ENCODE results near the gene PKNOX2.

The PKNOX2 gene

DNA sequence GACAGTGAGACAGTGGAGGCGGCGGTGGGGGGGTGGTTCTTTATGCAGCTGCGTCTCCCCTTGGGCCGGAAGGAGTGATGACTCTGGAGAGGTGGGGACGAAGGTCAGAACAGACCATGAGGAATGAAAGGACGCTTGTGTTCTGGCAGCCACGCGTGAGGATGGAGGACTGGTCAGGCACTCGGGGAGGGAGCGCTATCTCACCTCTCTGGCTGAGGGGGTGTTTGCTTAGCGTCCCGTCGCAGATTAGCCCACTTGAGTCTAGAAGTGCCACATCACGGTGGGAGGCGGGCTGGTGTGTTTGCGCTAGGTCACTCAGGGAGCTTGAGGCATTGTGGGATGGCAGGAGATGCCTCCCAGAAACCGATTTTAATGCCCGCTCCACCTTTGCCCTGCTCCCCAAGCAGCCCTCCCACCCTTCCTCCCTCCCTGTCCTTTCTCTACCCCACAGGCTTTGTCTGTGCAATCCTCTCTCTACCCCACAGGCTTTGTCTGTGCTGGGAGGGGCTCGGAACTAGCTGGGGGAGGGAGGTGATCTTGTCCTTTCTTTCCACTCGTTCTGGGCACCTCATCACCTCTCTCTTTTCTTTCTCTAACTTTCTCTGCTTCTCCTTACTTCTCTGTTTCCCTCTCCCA lies 97.8 kb downstream of the PKNOX2 start:
- DNase-seq (ENCODE audit: low read depth) = no peak

DNA sequence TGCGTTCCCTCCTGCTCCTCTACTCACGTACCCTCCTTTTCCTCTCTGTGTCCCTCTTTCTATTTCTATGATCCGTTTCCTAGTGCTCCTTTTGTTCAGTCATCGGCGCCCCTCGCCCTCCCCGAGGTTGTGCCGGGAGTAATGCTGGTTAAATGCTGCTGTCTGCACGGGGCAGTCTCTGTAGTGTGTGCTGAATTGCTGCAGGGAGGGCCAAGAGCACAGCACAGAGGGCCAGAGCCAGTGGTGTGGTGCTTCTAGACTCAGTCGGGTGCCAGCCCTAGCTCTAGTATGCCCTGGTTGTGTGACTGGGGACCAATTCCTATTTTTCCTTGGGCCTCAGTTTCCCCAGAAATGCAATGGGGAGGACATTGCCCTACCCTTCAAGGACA lies 98.3 kb downstream of the PKNOX2 start:
- DNase-seq (ENCODE audit: low read depth) = no peak

DNA sequence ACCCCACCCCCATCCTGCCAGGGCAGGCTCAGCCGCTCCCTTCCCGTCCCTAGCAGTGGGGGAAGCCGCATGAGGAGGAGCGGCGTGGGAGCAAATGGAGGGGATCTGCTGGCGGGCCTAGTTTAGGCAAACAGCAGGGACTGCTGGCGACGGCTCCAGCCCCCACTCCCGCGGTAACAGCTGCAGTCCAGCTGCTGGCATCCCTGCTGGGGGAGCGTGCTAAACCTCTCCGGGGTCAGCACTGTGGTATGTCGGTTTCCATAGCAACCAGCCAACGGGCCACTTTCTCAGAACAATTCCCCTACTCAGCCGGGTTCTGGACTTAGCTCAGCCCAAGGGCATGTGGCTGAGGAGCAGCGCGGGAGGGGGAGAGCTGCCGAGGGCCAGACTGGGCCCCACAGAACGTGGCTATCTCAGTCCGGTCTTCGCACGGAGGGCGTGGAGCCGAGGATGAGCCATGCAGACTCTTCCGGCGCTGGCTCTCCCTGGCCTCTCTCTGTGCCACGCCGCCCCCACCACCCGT lies 98.8 kb downstream of the PKNOX2 start:
- DNase-seq (ENCODE audit: low read depth) = peak; percentile 87

DNA sequence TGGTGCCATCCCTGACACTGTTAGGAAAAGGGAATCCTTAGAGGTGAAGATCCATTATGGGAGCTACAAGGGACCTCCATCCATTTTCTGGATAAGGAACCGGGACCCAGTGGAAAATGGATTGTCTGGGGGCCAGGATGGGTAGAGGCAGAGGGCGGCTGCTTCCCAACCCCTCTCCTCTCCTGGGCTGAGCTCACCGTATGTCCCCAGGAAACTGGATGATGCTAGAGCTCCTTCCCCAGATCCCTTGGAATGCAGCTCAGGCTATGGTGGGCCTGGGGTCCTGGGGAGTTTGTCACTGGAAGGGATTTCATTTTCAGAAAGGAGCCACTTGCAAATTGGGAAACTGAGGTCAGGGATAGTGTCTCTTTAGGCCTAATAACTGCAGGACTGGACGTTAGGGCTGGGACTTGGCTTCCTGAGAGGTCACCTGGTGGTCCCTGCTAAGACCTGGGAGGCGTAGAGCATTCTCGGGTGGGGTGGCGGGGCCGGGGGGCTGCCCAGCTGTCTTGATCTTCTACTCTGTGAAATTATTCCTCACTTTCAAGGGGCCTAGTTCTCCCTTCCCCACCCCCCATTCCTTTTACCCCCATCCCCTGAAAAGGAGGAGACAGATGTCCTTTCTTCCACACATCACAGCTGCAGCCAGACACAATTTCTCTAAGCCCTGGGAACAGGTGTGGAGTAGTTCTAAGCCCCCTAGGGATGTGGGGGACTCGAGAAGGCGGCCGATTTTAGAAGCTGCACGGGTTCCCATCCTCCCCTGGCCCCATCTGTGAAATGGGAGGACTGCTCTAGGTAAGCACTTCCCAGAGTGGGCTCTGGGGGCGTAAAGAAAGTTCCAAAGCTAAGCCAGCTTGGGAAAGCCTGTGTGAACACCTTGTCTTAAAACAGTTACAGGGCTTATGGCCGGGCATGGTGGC lies 99.8 kb downstream of the PKNOX2 start:
- no peak for DNase-seq (ENCODE audit: low read depth)

DNA sequence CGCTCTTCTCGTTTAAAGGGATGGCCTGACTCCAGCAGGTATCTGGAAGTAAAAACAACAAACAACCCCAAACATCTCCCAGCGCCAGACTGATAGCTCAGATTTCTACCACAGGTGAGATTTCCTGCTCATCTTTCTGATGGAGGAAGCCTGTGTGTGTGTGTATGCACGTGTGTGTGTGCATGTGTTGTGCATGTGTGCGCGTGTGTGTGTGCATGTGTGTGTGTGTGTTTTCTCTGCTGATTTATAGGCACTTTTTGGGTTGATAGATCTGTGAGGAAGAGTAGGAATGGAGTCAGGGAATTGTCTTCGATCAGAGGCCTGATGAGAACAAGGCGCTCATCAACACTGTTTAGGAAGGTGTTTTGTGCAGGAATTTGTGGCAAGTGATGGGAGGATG lies 103.0 kb downstream of the PKNOX2 start:
- DNase-seq (ENCODE audit: low read depth) = no peak

DNA sequence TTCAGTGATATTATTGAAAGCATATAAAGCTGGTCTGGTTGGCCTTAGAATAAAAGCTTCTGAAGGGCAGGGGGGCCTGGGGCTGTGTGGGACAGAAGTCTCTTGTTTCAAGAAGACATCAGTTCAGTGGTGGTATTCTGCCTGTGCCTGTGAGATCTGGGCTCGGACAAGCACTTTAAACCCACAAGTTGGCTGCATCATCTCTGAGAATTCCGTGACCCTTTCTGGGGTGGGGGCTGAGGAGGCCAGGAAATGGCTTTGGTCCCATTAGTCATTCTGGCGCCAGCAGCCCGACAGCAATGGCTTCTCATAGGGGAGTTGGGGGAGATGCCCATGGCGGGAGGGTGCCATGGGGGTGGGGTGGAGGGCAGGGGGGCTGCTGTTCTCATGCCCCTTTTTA lies 104.1 kb downstream of the PKNOX2 start:
- no peak for DNase-seq (ENCODE audit: low read depth)

DNA sequence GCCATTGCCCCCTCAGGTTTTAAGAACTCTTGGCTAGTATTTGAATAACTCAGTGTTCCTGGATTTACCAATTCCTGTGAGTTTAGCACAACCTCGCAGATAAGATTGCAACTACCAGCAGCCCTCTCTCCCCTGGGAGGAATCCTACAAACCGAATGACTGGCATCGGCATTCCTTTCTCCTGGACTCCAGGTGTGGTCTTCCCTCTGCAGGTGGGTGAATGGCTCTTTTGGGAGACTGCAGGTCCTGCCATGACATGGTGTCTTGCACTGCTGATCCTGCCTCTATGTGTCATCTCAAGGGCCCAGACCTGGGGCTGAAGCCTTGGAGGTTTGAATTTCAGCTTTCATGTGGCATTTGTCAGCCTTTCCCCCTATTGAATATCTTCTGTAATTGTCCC lies 105.6 kb downstream of the PKNOX2 start:
- no peak for DNase-seq (ENCODE audit: low read depth)

DNA sequence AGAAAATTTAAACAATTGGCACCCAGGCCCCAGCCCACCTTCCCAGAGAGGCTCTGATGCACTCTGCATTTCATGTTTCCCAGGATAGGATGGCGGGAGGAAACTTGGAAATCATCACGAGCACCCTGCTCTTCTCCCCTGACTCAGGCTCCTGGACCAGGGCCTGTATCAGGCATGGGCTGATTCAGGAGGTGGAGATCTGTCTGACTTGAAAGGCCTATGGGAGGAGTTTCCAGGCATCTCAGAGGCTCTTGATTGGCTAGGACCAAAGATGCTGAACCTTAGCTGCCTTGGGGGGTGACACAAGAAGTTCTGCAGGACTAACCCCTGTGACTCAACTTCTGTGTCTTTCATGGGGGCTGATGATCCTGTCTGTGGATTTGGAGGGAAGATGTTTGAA lies 106.2 kb downstream of the PKNOX2 start:
- DNase-seq (ENCODE audit: low read depth) = no peak

DNA sequence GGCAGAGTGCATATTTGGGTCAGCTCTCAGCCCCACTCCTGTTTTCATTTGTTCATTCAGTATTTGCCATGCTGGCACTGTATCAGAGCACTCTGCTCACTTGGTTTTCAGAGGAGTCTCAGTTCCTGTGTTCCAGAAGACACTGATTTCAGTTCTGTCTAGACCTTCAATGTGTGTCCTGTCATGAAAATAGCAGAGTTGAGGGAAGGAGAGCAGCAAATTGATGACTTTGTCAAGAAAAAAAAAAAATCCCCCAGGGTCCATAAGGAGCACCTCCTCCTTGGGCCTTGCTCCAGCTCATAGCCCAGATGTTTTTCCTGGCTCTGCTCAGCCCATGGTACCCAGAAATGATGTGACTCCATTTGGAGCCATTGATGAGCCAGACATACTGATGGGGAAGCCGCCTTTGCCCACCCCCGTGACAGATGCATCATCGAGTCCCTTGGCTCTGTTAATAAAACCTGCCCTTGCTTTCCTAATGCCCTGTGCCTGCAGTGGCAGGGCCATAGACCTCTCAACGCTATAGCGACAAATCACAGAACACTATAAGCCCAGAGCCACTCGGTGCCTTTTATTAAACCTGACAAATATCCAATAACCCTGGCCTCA lies 107.0 kb downstream of the PKNOX2 start:
- DNase-seq (ENCODE audit: low read depth) = no peak

DNA sequence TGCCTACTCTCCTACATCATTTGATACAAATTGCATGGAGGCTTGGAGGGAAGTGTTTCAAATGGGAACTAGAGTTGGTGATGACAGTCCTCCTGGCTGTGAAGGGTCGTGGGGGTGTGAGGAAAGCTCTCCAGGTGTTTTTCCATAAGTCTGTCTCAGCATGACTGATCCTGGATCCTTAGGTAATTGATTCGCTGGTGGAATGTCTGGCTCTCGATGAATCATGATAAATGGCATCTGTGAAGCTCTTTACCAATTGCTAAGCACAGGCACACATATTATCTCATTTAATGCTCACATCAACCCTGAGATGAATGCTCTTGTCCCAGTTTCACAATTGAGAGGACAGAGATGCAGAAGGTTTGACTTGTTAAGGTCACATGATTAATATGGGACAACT lies 107.5 kb downstream of the PKNOX2 start:
- DNase-seq (ENCODE audit: low read depth) = no peak

DNA sequence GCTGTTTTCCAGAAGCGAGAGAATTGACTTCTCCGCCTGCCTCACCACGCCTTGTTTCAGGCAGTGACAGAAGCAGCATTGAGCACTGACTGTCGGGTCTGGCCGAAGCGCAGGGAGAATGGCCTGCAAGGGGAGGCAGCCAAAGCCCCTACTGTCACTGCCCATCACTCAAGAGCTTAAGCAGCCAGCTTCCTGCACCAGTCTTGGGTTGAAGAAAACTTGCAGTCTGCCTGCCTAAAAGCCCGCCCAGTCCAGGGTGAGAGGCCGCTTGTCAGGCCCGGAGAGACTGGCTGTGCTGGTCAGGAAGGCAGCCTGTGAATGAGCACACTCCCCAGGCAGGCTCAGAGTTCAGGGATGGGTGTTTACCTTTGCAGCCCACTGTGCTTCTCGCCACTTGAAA lies 108.3 kb downstream of the PKNOX2 start:
- no peak for DNase-seq (ENCODE audit: low read depth)

DNA sequence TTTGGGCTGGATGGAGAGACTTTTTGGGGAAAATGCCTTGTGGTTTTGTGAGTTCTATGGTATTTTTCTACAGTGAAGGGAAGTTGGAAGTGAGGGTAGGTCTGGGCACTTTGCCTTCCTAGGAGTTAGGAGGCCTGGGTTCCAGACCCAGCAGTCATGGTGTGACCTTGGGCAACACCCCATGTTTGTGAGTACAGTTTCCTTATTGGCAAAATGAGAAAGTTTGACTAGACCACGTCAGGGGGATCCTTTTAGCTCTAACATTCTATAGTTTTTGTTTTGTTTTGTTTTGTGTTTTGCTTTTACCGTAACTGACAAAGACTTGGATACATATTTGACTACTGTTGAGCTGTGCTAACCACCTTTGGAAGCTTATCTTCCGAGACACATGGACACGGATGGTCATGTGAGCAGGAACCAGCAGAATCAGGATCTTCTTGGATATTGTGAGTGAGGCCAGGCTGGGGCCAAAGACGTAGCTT lies 109.0 kb downstream of the PKNOX2 start:
- DNase-seq (ENCODE audit: low read depth) = no peak

DNA sequence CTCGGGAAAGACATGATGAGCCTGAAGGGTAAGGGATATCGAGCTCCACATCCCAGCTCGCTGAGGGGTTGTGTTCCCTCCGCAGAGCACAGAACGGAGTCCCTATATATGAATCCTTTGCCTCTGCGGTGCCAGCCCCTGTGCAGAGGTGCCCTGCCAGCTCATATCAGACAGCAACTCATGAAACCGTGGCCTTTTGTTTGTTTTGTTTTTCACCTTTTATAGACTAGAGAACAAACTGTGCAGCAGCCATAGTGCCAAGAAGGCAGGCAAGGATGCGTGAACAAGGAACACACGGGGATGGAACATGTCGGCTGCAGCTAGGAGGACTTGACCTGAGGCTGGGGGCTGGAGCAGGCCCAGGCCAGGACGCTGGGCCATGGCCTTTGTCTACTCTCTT lies 109.8 kb downstream of the PKNOX2 start:
- DNase-seq (ENCODE audit: low read depth) = no peak

DNA sequence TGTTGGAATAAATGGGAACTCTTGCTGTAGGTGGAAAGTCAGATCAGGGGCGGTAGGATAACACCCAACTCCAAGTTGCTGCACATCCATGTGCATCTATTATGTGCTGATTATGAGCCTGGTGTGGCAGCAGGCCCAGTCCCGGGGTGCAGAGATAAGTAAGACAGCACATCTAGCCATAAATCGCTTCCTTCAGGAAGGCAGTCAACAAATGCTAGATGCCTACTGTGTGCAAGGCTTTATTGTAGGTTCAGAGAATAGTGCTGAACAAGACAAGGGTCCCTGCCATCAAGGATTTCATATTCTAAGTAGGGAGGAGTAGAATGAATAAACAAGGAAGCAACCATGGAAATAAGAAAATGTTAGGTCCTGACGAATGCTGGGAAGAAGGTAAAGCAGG lies 110.2 kb downstream of the PKNOX2 start:
- DNase-seq (ENCODE audit: low read depth) = no peak

DNA sequence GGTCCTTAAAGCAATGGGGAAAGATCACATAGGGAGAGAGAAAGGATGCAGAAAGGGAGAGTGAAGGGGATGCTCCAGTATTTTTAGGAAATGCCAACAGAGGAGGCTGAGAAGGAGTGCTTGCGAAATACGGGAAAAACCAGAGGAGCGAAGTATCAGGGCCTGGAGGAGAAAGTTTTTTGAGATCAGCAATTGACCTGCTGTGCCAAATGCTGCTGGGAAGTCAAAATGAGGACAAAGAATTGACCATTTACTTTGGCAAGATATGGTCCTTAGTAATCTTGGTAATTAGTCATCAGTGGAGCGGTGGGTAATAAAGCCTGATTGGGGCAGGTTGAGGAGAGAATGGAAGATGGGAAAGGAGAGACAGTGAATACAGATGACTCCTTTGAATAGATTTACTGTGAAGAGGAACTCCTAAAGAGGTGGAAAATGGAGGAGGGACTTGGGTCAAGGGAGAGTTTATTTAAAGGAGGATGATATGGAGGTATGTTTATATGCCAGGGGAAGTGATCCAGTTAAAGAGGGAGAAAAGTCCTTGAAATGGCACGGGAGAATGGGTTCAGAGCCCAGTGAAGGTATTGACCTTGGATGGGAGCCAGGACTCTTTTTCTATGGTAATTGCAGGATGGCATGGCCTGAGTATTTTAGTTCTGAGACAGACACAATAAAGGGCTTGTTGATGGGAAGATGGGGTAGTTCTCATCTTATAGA lies 111.5 kb downstream of the PKNOX2 start:
- DNase-seq (ENCODE audit: low read depth) = peak; percentile 3

DNA sequence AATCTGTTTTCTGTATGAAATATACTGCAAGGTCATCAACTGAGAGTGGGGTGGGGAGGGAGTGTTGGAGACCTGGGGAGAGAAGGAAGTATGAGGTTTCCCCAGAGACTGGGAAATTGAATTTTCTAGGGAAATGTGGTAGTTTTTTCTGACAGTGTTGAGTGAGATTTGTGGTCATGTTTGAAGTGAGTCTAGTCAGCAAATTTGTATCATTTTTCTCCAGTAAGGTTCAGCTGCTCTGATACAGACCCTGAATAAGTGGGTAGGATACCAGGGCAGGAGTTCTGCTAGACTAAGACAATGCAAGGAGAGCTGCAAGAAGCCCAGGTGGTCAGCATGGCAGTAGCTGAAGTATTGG lies 112.0 kb downstream of the PKNOX2 start:
- DNase-seq (ENCODE audit: low read depth) = no peak

DNA sequence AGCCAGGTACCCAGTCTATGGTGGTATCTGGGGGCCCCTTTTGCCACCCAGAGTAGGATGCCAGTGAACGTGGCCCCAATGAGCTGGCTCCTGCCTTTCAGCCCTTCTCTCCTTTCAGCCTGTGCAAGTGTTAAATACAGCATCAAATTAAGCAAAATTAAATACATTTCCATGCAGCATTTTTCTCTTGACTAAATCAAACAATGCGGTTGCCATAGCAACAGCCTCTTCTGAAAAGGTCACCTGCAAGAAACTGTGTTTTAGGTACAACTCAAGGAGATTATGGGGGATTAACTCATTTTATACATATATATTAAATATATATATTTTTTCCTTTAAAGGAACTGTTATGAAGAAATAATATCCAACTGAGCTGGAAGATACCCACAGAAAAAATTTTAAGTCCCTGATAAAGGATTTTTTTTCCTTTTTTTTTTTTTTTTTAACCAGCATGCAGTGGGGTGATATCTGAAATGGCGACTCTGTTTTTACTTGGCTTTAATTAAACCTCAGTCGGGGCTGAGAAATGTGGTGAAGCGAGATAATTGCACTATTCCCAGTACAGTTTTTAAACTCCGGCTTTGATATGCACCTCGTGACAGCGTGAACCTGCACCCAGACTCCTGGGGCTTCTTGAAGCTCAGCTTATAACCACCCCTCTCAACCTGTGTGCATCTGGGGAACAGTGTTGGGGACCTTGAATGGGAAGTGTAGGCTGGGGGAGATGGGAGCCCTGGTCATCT lies 115.3 kb downstream of the PKNOX2 start:
- DNase-seq (ENCODE audit: low read depth) = no peak

DNA sequence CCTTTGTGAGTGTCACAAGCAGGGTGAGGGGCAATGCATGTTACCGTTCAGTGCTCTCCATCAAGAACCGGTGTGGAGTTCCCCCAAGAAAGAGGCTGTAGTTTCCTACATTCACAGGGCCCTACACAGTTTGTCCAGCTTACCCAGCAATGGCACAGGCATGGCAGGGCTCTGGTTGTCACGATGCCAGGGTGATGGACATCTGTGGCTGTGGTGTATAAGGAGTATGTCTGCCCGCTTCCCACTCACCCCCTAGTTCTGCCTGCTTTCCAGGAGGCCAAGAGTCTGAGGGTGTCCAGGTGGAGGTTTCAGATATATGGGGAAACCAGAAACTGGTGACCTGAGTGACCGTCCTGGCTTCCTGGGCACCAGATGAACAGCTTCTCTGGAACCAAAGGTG lies 116.1 kb downstream of the PKNOX2 start:
- DNase-seq (ENCODE audit: low read depth) = no peak

DNA sequence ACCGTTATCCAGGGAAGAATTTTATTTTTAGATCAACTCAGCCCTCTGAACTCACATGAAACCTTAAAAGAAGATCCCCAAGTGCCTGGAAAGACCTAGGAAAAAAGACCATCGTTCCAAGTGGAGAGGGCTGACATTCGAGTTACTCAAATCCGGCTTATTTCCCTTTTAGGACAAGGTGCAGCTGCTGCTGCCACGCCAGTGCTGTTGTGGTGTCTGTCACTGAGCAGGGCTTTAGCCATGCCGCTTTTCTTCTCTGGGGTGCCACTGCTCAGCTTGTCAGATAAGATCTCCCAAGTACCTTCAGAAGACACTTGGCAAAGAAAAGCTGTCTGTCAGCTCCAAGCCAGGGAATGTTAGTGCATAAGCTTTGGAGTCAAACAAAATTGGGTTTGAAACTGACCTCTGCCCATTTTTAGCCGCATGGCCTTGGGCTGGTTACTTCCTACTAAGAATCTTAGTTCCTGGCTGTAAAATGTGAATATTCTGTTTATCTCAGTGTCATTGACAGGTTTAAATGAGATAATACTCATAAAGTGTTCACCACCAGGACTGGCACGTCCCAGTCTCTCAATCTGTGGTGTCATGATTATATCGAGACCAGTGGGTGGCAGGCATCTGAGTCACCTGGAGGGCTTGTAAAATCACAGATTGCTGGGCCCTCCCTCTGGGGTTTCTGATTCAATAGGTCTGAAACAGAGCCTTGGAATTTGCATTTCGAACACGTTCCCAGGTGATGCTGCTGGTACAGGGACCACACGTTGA lies 117.5 kb downstream of the PKNOX2 start:
- no peak for DNase-seq (ENCODE audit: low read depth)

DNA sequence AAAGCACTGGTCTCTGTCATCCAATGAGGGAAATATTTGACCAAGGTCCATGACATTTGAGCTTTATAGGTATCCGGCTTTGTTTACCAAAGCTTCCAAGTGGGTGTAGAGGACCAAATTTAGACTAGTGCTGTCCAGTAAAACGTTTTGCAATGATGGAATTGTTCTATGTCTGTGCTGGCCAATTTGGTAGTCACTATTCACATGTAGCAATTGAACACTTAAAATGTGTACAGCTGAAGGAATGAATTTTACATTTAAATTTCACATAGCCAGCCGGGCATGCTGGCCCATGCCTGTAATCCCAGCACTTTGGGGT lies 118.0 kb downstream of the PKNOX2 start:
- DNase-seq (ENCODE audit: low read depth) = no peak

DNA sequence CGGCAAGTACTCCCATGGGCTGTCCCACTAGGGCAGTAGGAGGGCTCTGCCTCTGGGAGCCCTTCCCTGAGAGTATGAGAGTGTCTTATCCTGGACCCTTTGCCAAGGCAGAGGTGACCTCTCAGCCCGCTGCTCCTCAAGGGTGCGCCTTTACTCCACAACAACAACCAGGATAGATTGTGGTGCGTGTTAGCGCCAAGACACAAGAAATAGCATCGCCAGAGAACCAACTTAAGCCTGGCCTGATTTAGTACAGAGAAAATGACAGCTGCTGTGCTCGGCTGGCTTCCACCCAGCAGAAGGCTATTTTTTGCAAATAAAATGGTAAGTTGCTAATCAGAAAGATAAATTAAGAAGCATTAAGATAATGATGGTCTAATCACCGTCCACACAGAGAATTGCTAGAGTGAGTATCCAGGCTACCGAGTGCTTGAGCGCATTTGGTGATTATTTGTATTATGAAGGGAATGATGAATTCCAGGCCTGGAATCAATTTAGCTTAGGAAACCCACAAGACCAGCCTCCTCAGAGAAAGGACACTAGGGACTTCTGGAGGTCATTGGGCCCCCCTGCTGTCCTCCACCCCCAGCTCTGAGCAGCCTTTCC lies 119.8 kb downstream of the PKNOX2 start:
- no peak for DNase-seq (ENCODE audit: low read depth)

All from GM04503 (cell line).